ENCODE data around the gene HIVEP2. TPM values are rescaled to one million over a fixed set of nuclear protein-coding genes. Genes with fewer than 3 reads are reported as not detected.

The HIVEP2 gene
- total RNA-seq, 1 donor from 2014 or later, result 7.9 TPM

DNA sequence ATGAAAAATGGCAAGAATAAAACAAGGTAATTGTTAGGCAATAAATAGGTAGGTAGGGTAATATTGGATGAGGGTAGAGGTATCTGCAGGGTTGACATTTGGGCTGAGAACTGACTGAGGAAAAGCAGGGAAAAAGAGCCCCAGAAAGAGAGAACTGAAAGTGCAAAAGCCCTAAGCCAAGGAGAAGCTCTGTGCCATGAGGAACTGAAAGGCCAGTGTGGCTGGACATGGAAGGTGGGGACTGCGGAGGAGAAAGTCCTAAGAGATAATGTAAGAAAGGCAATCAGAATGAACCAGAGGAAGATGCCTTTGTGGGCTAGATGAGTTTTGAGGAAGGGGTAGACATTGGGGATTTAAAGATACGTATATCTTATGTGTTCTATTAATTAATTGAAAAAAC, 9.9 kb upstream of the HIVEP2 start:
- TF ChIP-seq CTCF (IDR thresholded peaks at IDR 0.05; ENCODE audit: insufficient read depth, low read length, severe bottlenecking), result no peak
- no peaks in the 10 kb centered on the region for H3K36me3 ChIP-seq (ENCODE audit: control insufficient read depth, insufficient read depth, low read length)
- no peak for FAIRE-seq
- no peaks in the 10 kb centered on the region for H3K27me3 ChIP-seq (ENCODE audit: control insufficient read depth, insufficient read depth, low read length)
- DNase-seq (ENCODE audit: low read depth), result no peak
- no peak overlapping the region for H3K4me3 ChIP-seq (ENCODE audit: low read depth, low read length)

- no peak for DNase-seq (ENCODE audit: low read depth)
- no peak for FAIRE-seq
- no peak overlapping the region for H3K4me3 ChIP-seq (ENCODE audit: low read depth, low read length)
- H3K27me3 ChIP-seq (ENCODE audit: control insufficient read depth, insufficient read depth, low read length), result no peaks in the 10 kb centered on the region
- no peak for TF ChIP-seq CTCF (IDR thresholded peaks at IDR 0.05; ENCODE audit: insufficient read depth, low read length, severe bottlenecking)
- H3K36me3 ChIP-seq (ENCODE audit: control insufficient read depth, insufficient read depth, low read length), result no peaks in the 10 kb centered on the region
Observed at GRCh38 chr6:142953373-142954273, 8.6 kb upstream of the HIVEP2 start.

- Histone ChIP-seq H3K27me3 (ENCODE audit: control insufficient read depth, insufficient read depth, low read length) (no peaks in the 10 kb centered on the region), H3K4me3 (ENCODE audit: low read depth, low read length) (no peak overlapping the region), H3K36me3 (ENCODE audit: control insufficient read depth, insufficient read depth, low read length) (no peaks in the 10 kb centered on the region)
- FAIRE-seq, result no peak
- TF ChIP-seq CTCF (IDR thresholded peaks at IDR 0.05; ENCODE audit: insufficient read depth, low read length, severe bottlenecking), result no peak
- no peak for DNase-seq (ENCODE audit: low read depth)
Observed at GRCh38 chr6:142952614-142953013, 7.6 kb upstream of the HIVEP2 start.

GRCh38 chr6:142950291-142950690, 5.3 kb upstream of the HIVEP2 start:
- Histone ChIP-seq H3K36me3 (ENCODE audit: control insufficient read depth, insufficient read depth, low read length) (no peaks in the 10 kb centered on the region), H3K27me3 (ENCODE audit: control insufficient read depth, insufficient read depth, low read length) (no peaks in the 10 kb centered on the region), H3K4me3 (ENCODE audit: low read depth, low read length) (no peak overlapping the region)
- FAIRE-seq (no peak), DNase-seq (ENCODE audit: low read depth) (no peak)
- no peak for TF ChIP-seq CTCF (IDR thresholded peaks at IDR 0.05; ENCODE audit: insufficient read depth, low read length, severe bottlenecking)

- H3K27me3 ChIP-seq (ENCODE audit: control insufficient read depth, insufficient read depth, low read length), result no peaks in the 10 kb centered on the region
- FAIRE-seq, result no peak
- peak overlapping the region; percentile 55 for H3K4me3 ChIP-seq (ENCODE audit: low read depth, low read length)
- TF ChIP-seq CTCF (IDR thresholded peaks at IDR 0.05; ENCODE audit: insufficient read depth, low read length, severe bottlenecking), result no peak
- DNase-seq (ENCODE audit: low read depth), result no peak
- H3K36me3 ChIP-seq (ENCODE audit: control insufficient read depth, insufficient read depth, low read length), result no peaks in the 10 kb centered on the region
Observed at GRCh38 chr6:142947714-142948480, 2.9 kb upstream of the HIVEP2 start.

Data from bronchial epithelial cell (primary cell).